GM15510 (cell line): ENCODE results near the gene PLOD2.

Source experiments
- POLR2A ChIP-seq: IDR thresholded peaks from 3 replicates; pipeline ENCODE4 v1.6.1; 2011; ENCODE audit warnings: borderline replicate concordance; ENCODE audit not compliant: insufficient read length; ENCODE audit errors: extremely low read depth

PLOD2 gene

GRCh38 chr3:146101538-146101937, 59.4 kb downstream of the PLOD2 start:
- no peak for TF ChIP-seq POLR2A

DNA sequence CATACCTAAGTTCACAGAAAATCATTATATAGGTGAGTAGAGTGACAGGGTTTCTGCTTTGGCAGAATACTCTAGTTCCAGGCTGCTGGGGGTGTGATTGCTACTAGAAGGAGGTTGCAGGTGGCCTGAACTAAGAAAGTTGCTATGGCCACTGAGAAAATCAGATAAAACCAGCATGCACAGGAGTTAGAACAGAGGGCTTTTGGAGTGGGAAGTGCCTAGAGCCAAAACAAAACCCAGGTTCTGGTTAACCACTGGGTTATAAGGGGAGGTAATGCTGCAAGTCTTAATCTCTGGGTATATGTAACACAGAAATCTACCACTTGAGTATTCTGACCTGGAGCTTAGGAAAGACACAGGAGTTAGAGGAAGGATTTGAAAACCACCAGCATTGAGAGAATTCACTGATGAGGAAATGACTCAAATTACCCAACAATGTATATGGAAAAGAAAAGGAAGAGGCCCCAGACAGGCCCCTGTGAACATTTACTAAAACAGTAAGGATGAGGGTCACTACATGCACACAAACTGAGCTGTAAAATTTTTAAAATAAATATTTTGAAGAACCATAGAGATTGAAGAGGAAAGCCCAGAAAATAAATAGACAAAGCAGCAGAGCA, 60.0 kb downstream of the PLOD2 start:
- no peak for TF ChIP-seq POLR2A

GRCh38 chr3:146100180-146100579, 60.8 kb downstream of the PLOD2 start:
- no peak for TF ChIP-seq POLR2A

GRCh38 chr3:146099316-146099715, 61.7 kb downstream of the PLOD2 start:
- TF ChIP-seq POLR2A, result no peak

DNA sequence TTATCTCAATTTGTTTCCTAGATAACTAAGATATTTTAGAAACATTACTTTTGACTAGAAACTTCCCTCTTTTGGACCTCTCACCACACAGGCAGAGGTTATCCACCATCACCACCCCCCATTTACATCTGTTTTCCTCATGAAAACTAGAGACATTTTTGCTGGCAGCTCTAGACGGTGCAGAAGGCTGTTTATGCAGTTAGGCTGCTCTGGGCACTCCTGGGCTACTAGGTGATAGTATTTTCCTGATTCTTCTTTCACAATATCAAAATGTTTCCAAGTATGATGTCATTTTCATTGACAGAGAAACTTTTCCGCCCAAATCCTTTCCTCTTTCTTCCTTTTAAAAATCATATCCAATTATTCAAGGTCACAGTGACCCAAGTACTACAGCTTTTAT, 67.1 kb downstream of the PLOD2 start:
- no peak for TF ChIP-seq POLR2A

GRCh38 chr3:146092230-146092629, 68.8 kb downstream of the PLOD2 start:
- no peak for TF ChIP-seq POLR2A

DNA sequence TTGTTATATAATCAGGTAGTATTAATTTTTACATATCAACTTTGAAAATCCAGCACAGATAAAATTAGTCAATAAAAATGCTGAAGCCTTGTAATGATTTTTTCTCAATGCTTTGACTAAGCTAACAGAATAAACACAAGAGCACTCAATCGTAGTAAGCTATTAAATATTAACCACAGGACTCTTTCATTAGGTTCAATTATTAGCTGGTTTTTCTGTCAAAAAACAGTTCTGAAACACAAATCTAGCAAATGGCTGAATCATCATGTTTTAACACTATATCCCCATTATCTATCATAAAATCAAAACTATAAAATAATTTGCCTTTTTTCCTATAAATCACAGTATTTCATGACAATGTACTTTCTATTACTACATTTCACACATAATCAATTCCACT, 69.6 kb downstream of the PLOD2 start:
- TF ChIP-seq POLR2A, result no peak

GRCh38 chr3:146090521-146090920, 70.5 kb downstream of the PLOD2 start:
- TF ChIP-seq POLR2A, result no peak

DNA sequence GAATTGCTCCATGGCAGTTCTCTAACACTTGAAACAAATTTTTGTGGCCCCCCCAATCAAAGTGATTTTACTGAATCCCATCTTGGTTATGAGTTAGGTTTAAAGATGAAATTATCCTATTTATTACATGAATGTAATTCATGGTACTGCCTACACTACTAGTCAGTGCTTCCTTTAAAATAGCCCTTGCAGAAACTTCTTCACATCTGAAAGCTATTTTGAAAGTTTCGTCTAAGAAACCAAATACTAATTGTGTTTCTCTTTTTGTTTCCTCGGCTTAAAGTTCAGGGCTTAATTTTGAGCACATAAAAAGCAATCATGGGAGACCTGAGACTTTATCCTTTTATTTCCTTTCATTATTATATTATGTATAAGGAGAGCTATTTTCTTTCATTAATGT, 72.1 kb downstream of the PLOD2 start:
- TF ChIP-seq POLR2A, result no peak

GRCh38 chr3:146087116-146087515, 73.9 kb downstream of the PLOD2 start:
- TF ChIP-seq POLR2A, result no peak

DNA sequence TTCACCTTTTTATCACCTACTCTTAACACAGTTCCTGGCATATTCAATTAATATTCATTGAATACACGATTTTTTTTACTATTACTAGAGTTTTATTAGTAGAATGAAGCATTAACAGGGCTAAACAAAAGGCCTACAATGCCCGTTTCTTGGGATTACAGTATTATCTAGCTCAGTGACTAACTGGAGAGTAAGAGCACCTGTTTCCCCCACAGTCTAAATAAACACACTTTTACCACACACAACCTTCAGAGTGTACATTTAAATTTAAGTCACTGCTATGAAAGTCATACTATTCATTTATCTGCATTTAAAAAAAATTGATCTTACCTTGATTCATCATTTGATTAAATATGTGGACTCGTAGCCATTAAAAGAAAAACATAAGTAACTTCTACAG, 74.8 kb downstream of the PLOD2 start:
- no peak for TF ChIP-seq POLR2A

- no peak for TF ChIP-seq POLR2A
These were observed 75.3 kb downstream of the PLOD2 start for GRCh38 chr3:146085678-146086077.

DNA sequence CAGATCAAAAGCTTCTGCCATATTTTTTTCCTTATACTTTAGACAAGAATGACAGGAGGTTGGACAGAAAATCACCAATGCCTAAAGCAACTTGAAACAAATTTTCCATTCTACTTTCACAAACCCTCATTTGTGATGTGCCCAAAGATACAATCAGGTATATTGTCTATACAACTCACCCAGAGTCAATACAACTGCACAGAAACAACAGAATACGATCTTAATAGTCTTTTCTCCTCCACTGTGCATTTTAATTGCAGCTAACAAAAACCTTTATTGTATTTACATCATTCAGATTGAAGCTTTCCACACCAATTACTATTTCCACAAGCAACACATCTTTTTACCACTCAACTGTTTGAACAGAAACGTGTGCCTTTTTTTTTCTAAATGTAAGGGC, 80.4 kb downstream of the PLOD2 start:
- no peak for TF ChIP-seq POLR2A

DNA sequence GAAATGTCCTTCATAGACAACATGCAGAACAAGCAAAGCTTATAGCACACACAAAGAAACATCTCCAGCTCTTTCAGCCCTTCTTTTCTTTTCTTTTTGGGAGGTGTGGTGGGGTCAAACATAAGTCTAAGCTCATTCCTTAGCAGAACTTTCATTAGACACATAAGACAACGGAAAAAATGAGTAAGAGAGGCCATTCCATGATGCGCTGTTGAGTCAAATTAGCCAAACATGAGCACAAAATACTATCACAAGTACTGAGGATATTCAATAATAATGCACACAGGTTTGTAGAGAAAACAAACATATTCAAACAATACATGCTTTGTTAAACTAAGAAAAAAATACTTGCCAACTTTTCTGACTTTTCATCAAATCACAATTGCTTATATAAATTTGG, 83.0 kb downstream of the PLOD2 start:
- TF ChIP-seq POLR2A, result no peak

- TF ChIP-seq POLR2A, result no peak
These were observed 83.8 kb downstream of the PLOD2 start for GRCh38 chr3:146077181-146077580.

- no peak for TF ChIP-seq POLR2A
These were observed 88.2 kb downstream of the PLOD2 start for GRCh38 chr3:146072824-146073223.

GRCh38 chr3:146072061-146072460, 88.9 kb downstream of the PLOD2 start:
- TF ChIP-seq POLR2A, result no peak
